Endothelial cell of umbilical vein (primary cell): ENCODE measurements around the gene MTRF1L.

ENCODE experiments used
- GATA2 ChIP-seq: IDR thresholded peaks from 2 replicates; pipeline ENCODE4 v1.7.0; 2011; ENCODE audit warnings: low read depth, mild to moderate bottlenecking, moderate library complexity, mixed read lengths, low read length; ENCODE audit not compliant: insufficient read length, insufficient read depth
- JUN ChIP-seq: IDR thresholded peaks from 2 replicates; pipeline ENCODE4 v1.6.1; 2011; ENCODE audit warnings: borderline replicate concordance, low read depth; ENCODE audit not compliant: insufficient read length, insufficient read depth
- TF ChIP-seq, protein P1 (sequence below): IDR thresholded peaks from 2 replicates; pipeline ENCODE4 v1.6.1; 2011; ENCODE audit not compliant: insufficient read depth, insufficient read length
- TF ChIP-seq, protein P2 (sequence below), 2 donors: IDR thresholded peaks; 1 replicate in 1 of 2; 2 replicates in 1 of 2; pipeline ENCODE4 v1.5.1; 2011; ENCODE audit warnings: low read length in 2 of 2, mild to moderate bottlenecking in 2 of 2, moderate library complexity in 2 of 2, control low read depth in 1 of 2, inconsistent platforms in 1 of 2, low read depth in 1 of 2; ENCODE audit not compliant: insufficient read depth in 1 of 2; ENCODE audit errors: extremely low read depth in 1 of 2

DNA sequence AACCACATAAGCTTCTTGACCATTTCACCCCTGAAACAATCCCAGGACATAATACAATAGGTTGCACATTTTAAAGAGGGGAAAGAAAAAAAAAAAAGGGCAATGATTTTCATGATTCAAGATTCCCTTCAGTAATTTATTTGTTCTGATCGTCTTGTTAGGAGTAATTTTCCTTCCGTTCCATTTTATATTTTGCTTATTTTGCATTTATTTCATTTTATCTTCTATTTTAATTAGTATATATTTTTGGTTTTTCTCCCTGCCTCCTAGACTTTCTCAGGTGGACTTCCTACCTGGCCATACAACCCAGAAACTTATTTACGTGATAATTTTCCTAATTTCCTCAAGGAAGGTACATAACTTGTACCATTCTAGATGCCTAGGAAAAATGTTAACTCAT is 52.3 kb downstream of the MTRF1L start:
- no peak for TF ChIP-seq GATA2
- TF ChIP-seq, protein P1, sequence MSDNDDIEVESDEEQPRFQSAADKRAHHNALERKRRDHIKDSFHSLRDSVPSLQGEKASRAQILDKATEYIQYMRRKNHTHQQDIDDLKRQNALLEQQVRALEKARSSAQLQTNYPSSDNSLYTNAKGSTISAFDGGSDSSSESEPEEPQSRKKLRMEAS = no peak
- no peak for TF ChIP-seq JUN
- TF ChIP-seq, protein P2, sequence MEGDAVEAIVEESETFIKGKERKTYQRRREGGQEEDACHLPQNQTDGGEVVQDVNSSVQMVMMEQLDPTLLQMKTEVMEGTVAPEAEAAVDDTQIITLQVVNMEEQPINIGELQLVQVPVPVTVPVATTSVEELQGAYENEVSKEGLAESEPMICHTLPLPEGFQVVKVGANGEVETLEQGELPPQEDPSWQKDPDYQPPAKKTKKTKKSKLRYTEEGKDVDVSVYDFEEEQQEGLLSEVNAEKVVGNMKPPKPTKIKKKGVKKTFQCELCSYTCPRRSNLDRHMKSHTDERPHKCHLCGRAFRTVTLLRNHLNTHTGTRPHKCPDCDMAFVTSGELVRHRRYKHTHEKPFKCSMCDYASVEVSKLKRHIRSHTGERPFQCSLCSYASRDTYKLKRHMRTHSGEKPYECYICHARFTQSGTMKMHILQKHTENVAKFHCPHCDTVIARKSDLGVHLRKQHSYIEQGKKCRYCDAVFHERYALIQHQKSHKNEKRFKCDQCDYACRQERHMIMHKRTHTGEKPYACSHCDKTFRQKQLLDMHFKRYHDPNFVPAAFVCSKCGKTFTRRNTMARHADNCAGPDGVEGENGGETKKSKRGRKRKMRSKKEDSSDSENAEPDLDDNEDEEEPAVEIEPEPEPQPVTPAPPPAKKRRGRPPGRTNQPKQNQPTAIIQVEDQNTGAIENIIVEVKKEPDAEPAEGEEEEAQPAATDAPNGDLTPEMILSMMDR (IDR thresholded peaks at IDR 0.05; ENCODE audit: extremely low read depth in 1 of 2, insufficient read depth in 1 of 2, low read depth in 1 of 2, low read length in 2 of 2) = no peak
